Adrenal gland (tissue), 19 donors: Measurements from ENCODE around the gene PCDHGA9. TPM values are rescaled to one million over a fixed set of nuclear protein-coding genes. Genes with fewer than 3 reads are reported as not detected.

ENCODE experiments used
- DNase-seq, 7 donors: peaks; one replicate each; pipeline ENCODE4 v3.0.0-alpha.2; 2019 to 2020
- H3K27ac ChIP-seq, 5 donors: fragments of 200-600 bp; sonication (generic) in 4 of 5; 1 replicate in 3 of 5; 2 replicates in 2 of 5; pipeline versions ENCODE4 v1.5.1 to v1.8.0; 2016 to 2020; ENCODE audit warnings: mild to moderate bottlenecking in 1 of 5
- H3K27me3 ChIP-seq: fragments of 200-600 bp; 2 replicates; pipeline ENCODE4 v1.8.0; 2021
- H3K36me3 ChIP-seq, 2 donors: fragments of 200-600 bp; replicated peaks in 1 of 2; 1 replicate in 1 of 2; 2 replicates in 1 of 2; pipeline versions ENCODE4 v1.5.1 to v1.8.0; 2018 to 2022
- H3K4me1 ChIP-seq, 2 donors: fragments of 200-600 bp; replicated peaks in 1 of 2; 1 replicate in 1 of 2; 2 replicates in 1 of 2; pipeline versions ENCODE4 v1.5.1 to v1.8.0; 2018 to 2021
- H3K4me3 ChIP-seq, 4 donors: fragments of 200-600 bp; sonication (generic) in 3 of 4; one replicate each; pipeline ENCODE4 v1.5.1; 2016 to 2018
- H3K9me3 ChIP-seq, 3 donors: fragments of 200-600 bp; sonication (generic) in 1 of 3; replicated peaks in 1 of 3; 1 replicate in 2 of 3; 2 replicates in 1 of 3; pipeline versions ENCODE4 v1.5.1 to v1.8.0; 2016 to 2021
- CTCF ChIP-seq, 6 experiments: fragments of 450-650 bp in 4 of 6; fragments of 200-600 bp in 2 of 6; sonication (generic) in 1 of 6; IDR thresholded peaks; 1 replicate in 5 of 6; 2 replicates in 1 of 6; pipeline versions ENCODE4 v1.5.1 to v1.8.0; 2016 to 2021; ENCODE audit warnings: antibody characterized with exemption in 6 of 6, mild to moderate bottlenecking in 2 of 6, moderate library complexity in 1 of 6
- POLR2A ChIP-seq, 2 donors: fragments of 450-650 bp; IDR thresholded peaks; one replicate each; pipeline ENCODE4 v1.6.1; 2017; ENCODE audit warnings: antibody characterized with exemption in 2 of 2, mild to moderate bottlenecking in 2 of 2, moderate library complexity in 1 of 2
- WGBS, 4 donors: extraction: QIAGEN DNeasy Blood & Tissue Kit in 2 of 4; methylation state at CpG; one replicate each; pipeline versions ENCODE4 v1.1.5 to v1.1.7; 2013 to 2017; 5-methylcytosine and 5-hydroxymethylcytosine counted together
- intact Hi-C, 2 donors: fragments of 100-400 bp; cut with DNase I; formaldehyde crosslinking; loops; one replicate each; pipeline versions ENCODE4 v1.14.1 to v1.15.0; 2022 to 2023
- long read RNA-seq, 10 donors: library from polyadenylated mRNA in 3 of 10; unstranded in 2 of 10; stranded (forward) in 1 of 10; transcript quantifications; one replicate each; pipeline ENCODE4 v2.0.0 and lab custom pipeline, GENCODE V29; 2021 to 2026
- polyA plus RNA-seq, 3 donors: library from polyadenylated mRNA; stranded (reverse); fragments of 200-250 nt in 2 of 3; fragments of 350-450 nt in 1 of 3; fragmentation: Illumina TruSeq in 1 of 3; extraction: RNeasy Lipid Tissue Mini Kit (QIAGEN cat#74804) in 1 of 3; gene quantifications; one replicate each; pipeline ENCODE4 v1.2.3, GENCODE V29; 2013 to 2014
- total RNA-seq, 9 donors: library from RNA; depleted of rRNA in 4 of 9; stranded (reverse); fragments of >200 nt in 4 of 9; fragments of 120-200 nt in 1 of 9; fragmentation: NEBNext Ultra II Directional in 1 of 9; extraction: Animal tissue kit (Norgen Biotek cat#: 25700) in 1 of 9; gene quantifications; one replicate each; pipeline versions ENCODE4 v1.1.0 to v1.2.4, GENCODE V29; 2013 to 2023
- donor health status: healthy with polysubstance abuse.
- donor health status: Bipolar disorder and iron deficiency.
- donor health status: DM: yes; HTN: yes; CAD: no.
- donor health status: DM: no; HTN: no; CAD: no.
- donor health status: DM: no; HTN: no; CAD: no.
- donor health status: DM: yes; HTN: yes; CAD: no.

The PCDHGA9 gene
- total RNA-seq (1 to 10 TPM; 1.5 to 8.6 (median 5.7) TPM), polyA plus RNA-seq (1 to 10 TPM in 2 of 3 donors, under 1 TPM in 1; 0.17 to 2.9 (median 1.3) TPM)
- long read RNA-seq, donor 1, result 0 reads
- long read RNA-seq, donor 2, partial matches to known transcripts, result 0 of 1 reads
- long read RNA-seq, donor 2, other reads (novel, unspliced or antisense), result 0 of 1 reads
- long read RNA-seq, donor 3, result 0 reads
- long read RNA-seq, donor 4, result 0 reads
- long read RNA-seq, donor 5, full-length matches to known transcripts, result 4 of 4 reads
- long read RNA-seq, donor 5, partial matches to known transcripts, result 0 of 4 reads
- long read RNA-seq, donor 5, other reads (novel, unspliced or antisense), result 0 of 4 reads
- long read RNA-seq, donor 6, result 0 reads
- long read RNA-seq, donor 7, result 0 reads
- long read RNA-seq, donor 8, result 0 reads
- long read RNA-seq, donor 9, result 0 reads
- long read RNA-seq, donor 10, full-length matches to known transcripts, result 1 of 1 reads
- long read RNA-seq, donor 10, partial matches to known transcripts, result 0 of 1 reads
- long read RNA-seq, donor 10, other reads (novel, unspliced or antisense), result 0 of 1 reads

- H3K36me3 ChIP-seq, result no peaks in the 10 kb centered on the region
- H3K9me3 ChIP-seq, result peaks cover 0 to 64% (median 8%) of the 10 kb centered on the region in 3 donors
- H3K4me3 ChIP-seq, result peak within 1 kb of the TSS in 1 of 4 donors; percentile 41
- no peaks in the 10 kb centered on the region for H3K4me1 ChIP-seq
- H3K27ac ChIP-seq, result no peak within 1 kb of the TSS
- intact Hi-C loops, result no loop called here
- 10 to 14% (median 11%) methylated on average over 10 to 27 of the region's 27 CpGs for WGBS, 4 donors
- no peaks in the 10 kb centered on the region for H3K27me3 ChIP-seq
- peak in 2 of 7 donors; percentile 34 to 42 for DNase-seq
- no peak for TF ChIP-seq POLR2A (IDR thresholded peaks at IDR 0.05)
- TF ChIP-seq CTCF (IDR thresholded peaks at IDR 0.05), result peak in 3 of 6 experiments; percentile 32 to 37 (median 34)
These were observed at the start of gene PCDHGA9 for GRCh38 chr5:141402553-141403243. Gene PCDHGA9 (plus strand): TSS chr5:141402778. CDS start chr5:141402953, 175 bp downstream.

- H3K36me3 ChIP-seq, result no peaks in the 10 kb centered on the region
- peak within 1 kb of the TSS in 1 of 4 donors; percentile 45 for H3K4me3 ChIP-seq
- H3K27me3 ChIP-seq, result no peaks in the 10 kb centered on the region
- no peak within 1 kb of the TSS for H3K27ac ChIP-seq
- peak in 3 of 6 experiments; percentile 13 to 45 (median 17) for TF ChIP-seq CTCF (IDR thresholded peaks at IDR 0.05)
- no peak for TF ChIP-seq POLR2A (IDR thresholded peaks at IDR 0.05)
- peaks cover 0 to 14% (median 13%) of the 10 kb centered on the region in 3 donors for H3K9me3 ChIP-seq
- WGBS, 4 donors, result 11 to 16% (median 14%) methylated on average over 26 to 29 of the region's 29 CpGs
- H3K4me1 ChIP-seq, result no peaks in the 10 kb centered on the region
- no peak for DNase-seq
- intact Hi-C loops, result no loop called here
These were observed 47.6 kb upstream of the PCDHGA9 start, which contains the start of gene PCDHGA4 for GRCh38 chr5:141354900-141355469. Gene PCDHGA4 (plus strand): TSS chr5:141355021. CDS start chr5:141355108, 87 bp downstream.

GRCh38 chr5:141355641-141356040, 46.9 kb upstream of the PCDHGA9 start:
- Histone ChIP-seq H3K9me3 (peaks cover 0 to 15% (median 14%) of the 10 kb centered on the region in 3 donors), H3K36me3 (no peaks in the 10 kb centered on the region), H3K27me3 (no peaks in the 10 kb centered on the region), H3K4me1 (no peaks in the 10 kb centered on the region), H3K27ac (no peak overlapping the region), H3K4me3 (peak overlapping the region in 1 of 4 donors; percentile 45)
- TF ChIP-seq CTCF (IDR thresholded peaks at IDR 0.05) (no peak), POLR2A (IDR thresholded peaks at IDR 0.05) (no peak)
- intact Hi-C loops, result no loop called here
- 40 to 63% (median 47%) methylated on average over 24 of the region's 24 CpGs for WGBS, 4 donors
- no peak for DNase-seq

- TF ChIP-seq CTCF (IDR thresholded peaks at IDR 0.05), result no peak
- TF ChIP-seq POLR2A (IDR thresholded peaks at IDR 0.05), result no peak
- DNase-seq, result no peak
- intact Hi-C loops, result no loop called here
- Histone ChIP-seq H3K36me3 (no peaks in the 10 kb centered on the region), H3K4me1 (no peaks in the 10 kb centered on the region), H3K27me3 (no peaks in the 10 kb centered on the region), H3K4me3 (no peak overlapping the region), H3K27ac (no peak overlapping the region), H3K9me3 (peaks cover 0 to 20% (median 14%) of the 10 kb centered on the region in 3 donors)
- WGBS, 4 donors, result 64 to 80% (median 71%) methylated on average over 5 of the region's 5 CpGs
These were observed 46.4 kb upstream of the PCDHGA9 start for GRCh38 chr5:141356133-141356532.
